AG10803 (cell line): ENCODE results near the gene PTPRC.
A peak's percentile ranks its signal among the peaks of the same experiment; 100 is the strongest.

Source experiments
- DNase-seq: peaks from one replicate; pipeline ENCODE4 v3.0.0; 2010; ENCODE audit warnings: low read depth
- H3K4me3 ChIP-seq: 2 replicates; pipeline ENCODE4 v1.5.1; 2011; ENCODE audit warnings: mild to moderate bottlenecking, low read length, control low read depth
- TF ChIP-seq, protein P1 (sequence below): conservative IDR thresholded peaks from 2 replicates; pipeline ENCODE4 v1.5.1; 2011; ENCODE audit warnings: mild to moderate bottlenecking, low read length, control low read depth, inconsistent platforms

The PTPRC gene

DNA sequence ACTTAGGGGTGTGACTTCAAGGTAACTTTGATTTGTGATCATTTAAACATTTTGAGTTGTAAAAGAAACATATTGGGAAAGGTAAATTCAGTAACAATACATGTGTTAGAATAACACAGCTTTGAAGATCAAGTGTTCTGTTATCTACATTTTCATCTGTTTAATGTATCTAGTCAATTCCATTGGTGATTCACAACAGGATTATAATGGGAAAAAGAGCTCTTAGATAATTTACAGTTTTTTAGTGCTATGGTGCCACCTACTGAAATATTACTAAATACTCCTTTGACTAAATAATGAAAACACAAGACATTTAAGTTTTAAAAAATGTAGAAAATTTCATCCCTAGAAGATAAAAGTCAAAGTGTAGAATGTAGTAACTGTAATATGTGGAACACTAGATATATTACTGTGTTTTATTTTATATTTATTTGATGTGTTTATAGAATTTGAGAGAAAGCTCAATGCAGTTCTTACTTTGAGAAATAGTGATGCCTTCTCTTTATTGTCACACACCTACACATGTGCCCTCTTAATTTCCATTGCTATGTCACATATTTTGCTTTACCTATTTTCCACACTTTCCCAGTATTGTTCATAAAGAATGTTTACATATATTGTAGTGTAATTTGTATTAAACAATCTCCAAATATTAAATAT is 47.4 kb downstream of the PTPRC start:
- TF ChIP-seq, protein P1, sequence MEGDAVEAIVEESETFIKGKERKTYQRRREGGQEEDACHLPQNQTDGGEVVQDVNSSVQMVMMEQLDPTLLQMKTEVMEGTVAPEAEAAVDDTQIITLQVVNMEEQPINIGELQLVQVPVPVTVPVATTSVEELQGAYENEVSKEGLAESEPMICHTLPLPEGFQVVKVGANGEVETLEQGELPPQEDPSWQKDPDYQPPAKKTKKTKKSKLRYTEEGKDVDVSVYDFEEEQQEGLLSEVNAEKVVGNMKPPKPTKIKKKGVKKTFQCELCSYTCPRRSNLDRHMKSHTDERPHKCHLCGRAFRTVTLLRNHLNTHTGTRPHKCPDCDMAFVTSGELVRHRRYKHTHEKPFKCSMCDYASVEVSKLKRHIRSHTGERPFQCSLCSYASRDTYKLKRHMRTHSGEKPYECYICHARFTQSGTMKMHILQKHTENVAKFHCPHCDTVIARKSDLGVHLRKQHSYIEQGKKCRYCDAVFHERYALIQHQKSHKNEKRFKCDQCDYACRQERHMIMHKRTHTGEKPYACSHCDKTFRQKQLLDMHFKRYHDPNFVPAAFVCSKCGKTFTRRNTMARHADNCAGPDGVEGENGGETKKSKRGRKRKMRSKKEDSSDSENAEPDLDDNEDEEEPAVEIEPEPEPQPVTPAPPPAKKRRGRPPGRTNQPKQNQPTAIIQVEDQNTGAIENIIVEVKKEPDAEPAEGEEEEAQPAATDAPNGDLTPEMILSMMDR: peak; percentile 47
- H3K4me3 ChIP-seq: no peak overlapping the region
- DNase-seq: peak; percentile 72

DNA sequence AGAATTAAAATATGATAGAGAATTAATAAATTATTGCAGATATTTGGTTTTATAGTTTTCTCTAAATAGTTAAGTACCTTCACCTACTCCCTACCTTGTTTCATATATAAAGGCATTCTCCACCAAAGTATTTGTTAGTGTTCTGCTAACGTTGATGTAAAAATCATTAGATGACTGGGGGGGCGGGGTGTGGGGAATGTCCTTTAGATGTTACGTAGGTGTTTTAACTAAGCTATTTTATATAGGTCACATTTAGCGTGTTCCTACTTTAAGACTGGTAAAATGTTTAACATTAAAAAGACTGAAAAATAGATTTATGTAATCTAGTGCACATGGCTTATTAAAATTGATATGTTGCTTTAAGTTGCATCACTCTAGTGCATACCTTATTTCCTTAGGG is 48.6 kb downstream of the PTPRC start:
- DNase-seq: no peak
- H3K4me3 ChIP-seq: no peak overlapping the region
- TF ChIP-seq, protein P1: no peak

DNA sequence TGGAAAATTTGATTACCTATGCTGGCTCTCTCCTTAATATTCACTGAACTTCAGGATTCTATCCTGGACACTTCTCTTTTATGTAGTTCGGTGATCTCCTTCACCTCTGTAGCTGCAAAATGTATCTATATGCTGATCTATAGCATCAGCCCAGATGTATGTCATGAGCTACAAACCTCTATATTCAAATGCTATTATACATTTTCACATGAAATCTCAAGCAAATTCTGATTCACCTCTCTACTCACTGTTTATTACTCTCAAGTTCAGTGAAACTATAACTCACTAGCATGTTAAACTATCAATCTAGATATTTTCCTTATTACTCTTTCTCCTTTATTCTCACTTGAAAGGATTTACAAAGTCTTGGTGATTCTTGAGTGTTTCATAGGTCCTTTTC is 52.2 kb downstream of the PTPRC start:
- TF ChIP-seq, protein P1: no peak
- no peak overlapping the region for H3K4me3 ChIP-seq
- DNase-seq: no peak

DNA sequence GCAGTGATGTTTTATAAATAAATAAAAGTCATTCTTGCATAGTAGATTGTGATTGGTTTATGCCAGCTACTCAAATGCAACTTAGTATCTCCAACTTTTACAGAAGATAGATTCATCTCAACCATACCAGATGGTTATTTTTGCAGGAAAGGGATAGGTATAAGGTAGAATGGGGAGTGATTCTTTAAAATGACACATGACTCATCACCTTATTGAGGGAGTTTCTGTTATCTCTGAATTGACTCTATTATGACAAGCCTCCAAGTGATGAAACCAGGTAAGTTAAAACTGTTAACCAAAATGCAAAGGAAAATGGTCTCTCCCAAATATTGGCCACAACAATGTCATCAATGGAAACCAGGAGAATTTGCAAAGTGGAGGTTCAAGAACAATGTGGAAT is 54.5 kb downstream of the PTPRC start:
- no peak for DNase-seq
- TF ChIP-seq, protein P1: no peak
- H3K4me3 ChIP-seq: no peak overlapping the region

DNA sequence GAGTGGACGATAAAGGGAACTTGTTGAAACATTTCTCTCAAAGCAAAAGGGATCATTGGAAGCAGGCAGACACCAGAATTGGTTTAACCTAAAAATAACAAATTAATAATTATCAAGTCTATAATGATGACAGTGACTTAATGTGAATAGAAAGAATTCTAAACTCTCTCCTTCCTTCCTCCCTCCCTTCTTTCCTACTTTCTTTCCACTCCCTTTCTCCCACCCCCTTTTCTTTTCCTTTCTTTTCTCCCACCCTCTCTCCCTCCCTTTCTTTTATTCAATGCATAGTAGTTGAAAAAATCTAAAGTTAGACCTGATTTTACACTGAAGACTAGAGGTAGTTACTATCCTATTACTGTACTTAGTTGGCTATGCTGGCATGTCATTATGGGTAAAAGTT is 55.7 kb downstream of the PTPRC start:
- no peak overlapping the region for H3K4me3 ChIP-seq
- no peak for DNase-seq
- TF ChIP-seq, protein P1: no peak

DNA sequence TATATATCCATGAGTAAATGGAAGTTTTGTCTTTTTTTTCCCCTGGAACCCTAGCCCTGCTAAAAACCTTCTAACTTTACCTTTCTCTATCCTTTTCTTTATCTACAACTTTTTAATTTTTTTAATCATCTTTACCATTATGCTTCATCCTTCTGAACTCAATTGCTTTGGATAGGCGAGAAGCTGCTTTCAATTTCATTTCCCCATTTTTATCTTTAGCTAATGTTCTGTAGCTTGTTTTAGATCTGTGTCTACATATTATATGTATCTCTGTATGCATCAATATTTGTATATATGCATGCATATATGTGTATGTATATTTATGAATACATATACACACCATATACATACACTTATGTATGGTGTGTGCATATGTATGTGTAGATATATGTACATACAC is 57.4 kb downstream of the PTPRC start:
- H3K4me3 ChIP-seq: no peak overlapping the region
- TF ChIP-seq, protein P1: no peak
- DNase-seq: no peak

DNA sequence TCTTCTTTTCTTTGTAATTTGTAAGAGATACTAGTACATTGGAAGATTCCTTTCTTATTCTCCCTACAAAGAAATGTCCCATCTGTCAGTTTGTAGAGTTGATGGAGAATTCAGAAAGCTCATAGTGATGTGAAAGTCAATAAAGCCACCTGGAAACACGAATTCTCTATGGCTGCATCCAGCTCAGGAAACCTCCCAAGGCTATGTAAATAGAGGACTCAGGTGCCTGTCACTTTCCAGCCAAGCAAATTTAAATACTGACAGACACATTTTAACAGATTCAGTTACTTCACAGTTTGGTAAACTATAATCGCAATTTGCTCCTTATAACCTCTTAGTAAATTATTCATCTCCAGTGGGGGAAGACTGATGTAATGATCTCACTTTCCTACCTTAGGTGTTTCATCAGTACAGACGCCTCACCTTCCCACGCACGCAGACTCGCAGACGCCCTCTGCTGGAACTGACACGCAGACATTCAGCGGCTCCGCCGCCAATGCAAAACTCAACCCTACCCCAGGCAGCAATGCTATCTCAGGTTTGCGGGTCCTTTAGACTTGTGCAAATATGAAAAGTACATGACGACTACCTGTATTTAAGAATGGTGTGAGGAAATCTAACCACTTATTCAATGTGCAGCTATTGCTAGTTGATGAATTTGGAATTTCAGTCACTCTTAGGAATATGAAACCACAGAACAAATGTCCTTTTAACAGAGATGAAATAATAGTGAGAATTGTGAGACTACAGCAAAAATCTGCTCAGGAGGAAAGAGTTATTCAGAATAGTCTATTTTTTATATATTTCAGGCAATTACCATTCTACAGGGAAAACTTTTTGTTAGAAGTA is 60.6 kb downstream of the PTPRC start:
- peak; percentile 33 for DNase-seq
- H3K4me3 ChIP-seq: no peak overlapping the region
- TF ChIP-seq, protein P1: peak; percentile 82
